HG03575 (cell line): ENCODE measurements around the gene KIAA1217.
"Not testable (repeated sequence)": the region's sequence is repeated elsewhere in the genome, so short reads cannot be mapped to it uniquely, and the experiment has no call there.

Experiments used
- ATAC-seq: cut with Tn5 transposase; IDR thresholded peaks from one replicate; pipeline ENCODE4 v1.9.1; 2021; ENCODE audit not compliant: unreplicated experiment, insufficient number of reproducible peaks, low FRiP score; ENCODE audit errors: extremely low read depth

The KIAA1217 gene

GRCh38 chr10:24315211-24315610 is 106.3 kb downstream of the KIAA1217 start:
- ATAC-seq = no peak

DNA sequence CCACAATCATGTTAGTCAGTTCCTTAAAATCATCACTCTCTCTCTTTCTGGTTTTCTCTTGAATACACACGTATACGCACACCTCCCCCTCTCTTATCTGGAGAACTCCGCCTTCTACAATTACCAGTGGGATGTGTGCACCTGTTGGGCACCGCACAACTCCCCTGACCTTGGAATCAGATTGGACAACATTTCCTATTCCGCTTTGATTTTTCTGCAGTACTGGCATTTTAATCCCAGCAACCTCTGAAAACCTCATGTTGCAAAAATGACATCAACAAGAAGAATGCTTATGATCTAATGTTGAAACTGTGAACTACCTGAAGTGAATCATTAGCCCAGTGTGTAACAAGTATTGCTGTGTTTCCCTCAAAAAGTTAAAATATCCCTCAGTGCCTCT is 109.6 kb downstream of the KIAA1217 start:
- ATAC-seq = no peak

DNA sequence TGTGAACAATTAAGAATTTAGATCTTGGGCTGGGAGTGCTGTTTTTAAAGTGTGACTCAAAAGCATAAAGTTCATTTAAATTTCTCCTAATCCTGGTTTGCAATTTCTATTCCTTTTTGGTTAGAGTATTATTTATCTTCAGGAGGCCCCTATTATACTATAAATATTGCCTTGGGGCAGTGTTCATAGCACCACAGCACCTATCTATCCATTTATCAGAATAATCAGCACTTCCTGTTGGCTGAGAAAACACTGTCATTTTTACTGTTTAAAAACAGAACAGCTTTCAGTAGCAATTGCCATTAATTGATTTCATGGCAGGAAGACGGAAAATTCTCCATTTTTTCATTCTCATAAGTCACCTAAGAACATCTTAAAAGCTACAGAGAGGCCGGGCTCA is 111.4 kb downstream of the KIAA1217 start:
- no peak for ATAC-seq

DNA sequence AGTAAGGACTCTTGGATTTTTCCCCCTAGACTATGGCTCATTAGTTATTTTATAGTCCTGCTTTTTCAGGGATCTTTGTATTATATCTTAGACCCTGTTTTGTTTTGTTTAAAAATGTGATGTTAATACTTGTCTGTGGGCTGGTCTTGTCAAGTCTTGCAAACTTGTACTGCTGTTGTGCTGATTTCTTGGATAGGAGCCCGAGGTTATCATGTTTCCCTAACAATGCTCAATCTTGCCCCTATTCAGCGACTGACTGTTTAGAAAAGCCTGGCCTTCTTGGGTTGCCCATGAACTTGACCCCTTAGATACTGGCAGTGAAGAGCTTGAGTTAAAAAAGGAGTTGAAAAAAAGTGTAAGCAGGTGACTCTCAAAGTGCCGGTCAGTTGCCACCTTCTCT is 115.7 kb downstream of the KIAA1217 start:
- no peak for ATAC-seq

- ATAC-seq = no peak
Measured at GRCh38 chr10:24331457-24331856, 122.5 kb downstream of the KIAA1217 start.

- ATAC-seq = no peak
Measured at GRCh38 chr10:24333736-24334135, 124.8 kb downstream of the KIAA1217 start.

GRCh38 chr10:24334279-24334939 is 125.5 kb downstream of the KIAA1217 start:
- ATAC-seq = no peak

- not testable (repeated sequence) for ATAC-seq
Measured at GRCh38 chr10:24337723-24338122, 128.8 kb downstream of the KIAA1217 start.

GRCh38 chr10:24339387-24339786 is 130.4 kb downstream of the KIAA1217 start:
- ATAC-seq = no peak

DNA sequence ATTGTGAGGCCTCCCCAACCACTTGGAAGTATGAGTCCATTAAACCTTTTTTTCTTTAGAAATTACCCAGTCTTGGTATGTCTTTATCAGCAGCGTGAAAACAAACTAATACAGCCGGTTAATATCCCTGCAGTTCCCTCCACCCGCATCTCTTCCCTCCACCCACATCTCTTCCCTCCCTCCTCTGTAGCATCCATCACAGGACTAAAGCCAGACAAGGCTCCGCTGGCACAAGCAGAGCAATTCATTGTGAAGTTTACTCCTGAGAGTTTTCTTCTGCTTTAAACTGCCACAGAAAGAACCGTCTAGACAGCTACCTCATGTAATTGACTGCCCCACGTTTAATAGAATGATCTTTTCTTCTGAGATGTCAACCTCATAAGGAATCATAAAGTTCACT is 131.5 kb downstream of the KIAA1217 start:
- ATAC-seq = no peak

GRCh38 chr10:24340883-24341282 is 131.9 kb downstream of the KIAA1217 start:
- no peak for ATAC-seq

DNA sequence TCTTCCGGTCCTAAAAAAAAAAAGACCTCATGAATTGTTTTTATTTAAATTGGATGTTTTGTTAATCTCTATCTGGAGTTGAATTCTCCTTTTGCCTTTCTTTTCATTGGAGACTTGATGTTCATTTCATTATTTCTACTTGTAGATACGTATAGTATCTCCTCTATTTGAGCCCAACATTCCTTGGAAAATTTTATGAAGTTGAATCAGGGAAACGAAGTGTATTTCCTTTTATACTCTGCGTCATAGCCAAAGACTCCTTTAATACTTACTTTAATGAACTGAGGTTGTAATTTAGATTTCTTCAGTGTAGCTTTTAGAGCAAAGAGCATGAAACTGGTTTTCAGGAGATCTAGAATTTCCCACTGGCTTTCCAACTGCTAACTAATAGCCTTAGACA is 132.4 kb downstream of the KIAA1217 start:
- no peak for ATAC-seq

DNA sequence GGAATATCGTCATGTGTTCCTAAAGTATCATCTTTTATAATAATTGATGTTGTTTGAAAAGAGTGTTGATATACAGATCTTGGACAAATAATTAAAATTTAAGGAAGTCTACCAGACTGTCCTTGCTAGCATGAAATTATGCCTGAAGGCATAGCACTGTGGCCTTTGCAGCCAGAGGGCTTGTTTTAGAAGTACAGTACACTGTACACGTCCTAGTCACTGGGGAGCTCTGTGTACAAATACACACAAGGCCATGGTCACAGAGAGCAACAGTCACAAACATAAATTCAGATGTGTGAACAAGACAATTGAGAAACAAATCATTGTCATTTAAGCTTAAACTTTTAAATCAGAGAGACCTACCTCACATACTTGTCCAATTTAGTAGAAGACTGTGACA is 133.0 kb downstream of the KIAA1217 start:
- no peak for ATAC-seq

GRCh38 chr10:24343686-24344085 is 134.7 kb downstream of the KIAA1217 start:
- ATAC-seq = no peak

DNA sequence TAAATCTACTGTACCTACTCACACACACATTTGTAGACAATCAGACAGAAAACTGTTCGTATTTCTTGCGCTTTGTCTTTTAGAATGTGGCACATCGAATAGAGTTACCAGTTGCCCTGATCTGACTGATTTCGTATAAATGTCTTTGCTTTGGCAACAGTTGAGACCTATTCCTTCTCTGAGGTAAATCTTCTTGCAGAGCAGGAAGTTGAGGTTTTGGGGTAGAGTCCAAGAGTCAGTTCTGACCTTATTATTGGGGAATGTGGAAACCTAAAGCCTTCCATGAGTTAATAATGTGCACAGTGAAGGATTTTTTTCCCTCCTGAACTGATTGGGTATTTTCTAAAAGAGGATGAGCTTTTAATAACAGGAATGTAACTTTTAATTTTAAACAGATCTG is 135.3 kb downstream of the KIAA1217 start:
- ATAC-seq = no peak

- no peak for ATAC-seq
Measured at GRCh38 chr10:24344695-24345463, 135.9 kb downstream of the KIAA1217 start.

DNA sequence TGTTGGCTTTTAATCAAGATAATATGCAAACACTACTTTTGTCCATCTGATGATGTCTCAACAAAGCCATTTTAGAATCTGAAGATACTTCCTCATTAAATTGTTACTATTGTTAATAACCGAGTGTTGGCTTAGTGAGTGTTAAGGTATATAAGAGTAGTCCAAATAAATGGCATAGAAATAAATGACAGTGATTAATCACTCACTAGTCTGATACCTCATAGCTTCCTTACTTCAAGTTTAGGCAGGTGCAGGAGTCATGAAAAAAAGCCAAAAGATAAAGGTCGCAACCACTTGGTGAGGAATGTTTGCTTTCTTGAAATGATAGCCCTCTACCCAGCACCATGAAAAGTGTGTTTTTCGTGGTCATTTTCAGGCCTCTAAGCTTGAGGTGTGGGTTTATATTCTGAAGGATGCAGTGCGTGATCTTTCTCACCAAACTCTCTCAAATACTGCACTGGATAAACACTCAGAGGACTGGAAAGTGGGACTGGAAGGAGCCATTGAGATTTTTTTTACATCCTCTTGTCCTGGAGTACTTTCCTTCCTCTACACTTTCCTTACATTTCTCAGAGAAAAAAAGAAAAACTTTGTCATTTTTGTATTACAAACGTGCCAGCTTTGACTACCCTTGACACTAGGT is 138.1 kb downstream of the KIAA1217 start:
- no peak for ATAC-seq

GRCh38 chr10:24349379-24350001 is 140.6 kb downstream of the KIAA1217 start:
- ATAC-seq = no peak

DNA sequence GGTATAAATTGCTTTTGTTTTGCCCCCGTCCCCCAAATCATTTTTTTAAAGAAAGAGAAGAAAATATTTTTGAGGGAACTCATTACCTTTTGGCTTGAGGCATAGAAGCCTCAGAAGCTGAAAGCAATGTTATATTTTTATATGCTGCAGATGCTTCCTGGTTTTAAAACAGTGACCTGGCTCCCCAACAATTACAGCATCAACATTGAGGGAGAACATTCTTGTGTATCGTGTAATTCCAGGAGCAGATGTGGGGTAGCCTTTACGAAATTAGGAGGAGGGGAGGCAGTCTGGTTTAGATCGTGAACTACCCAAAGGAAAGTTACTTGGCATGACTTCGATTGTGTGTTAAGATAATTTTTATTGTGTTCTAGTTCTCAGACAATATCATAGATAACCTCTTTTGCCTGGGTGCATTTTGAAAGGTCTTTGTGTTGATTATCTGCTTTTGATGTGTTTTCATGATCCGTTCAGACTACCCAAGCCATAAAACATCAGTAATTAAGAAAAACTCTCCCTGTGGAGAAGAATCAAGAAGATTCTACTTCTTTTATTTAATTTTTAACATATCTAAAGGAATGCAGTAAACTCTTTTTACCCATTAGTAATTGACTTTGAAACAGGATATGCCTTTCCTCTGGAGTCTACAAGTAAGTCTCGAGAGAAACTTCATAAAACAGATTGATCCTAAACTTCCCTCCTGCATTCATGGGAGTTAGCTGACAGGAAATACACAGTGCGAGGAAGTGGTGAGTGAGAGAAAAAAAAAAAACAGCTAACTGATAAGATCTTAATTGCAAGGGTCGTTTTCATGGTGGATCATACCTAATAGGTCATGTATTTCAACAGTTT is 141.4 kb downstream of the KIAA1217 start:
- no peak for ATAC-seq
